Left colon (tissue), 2 donors: ENCODE measurements around the gene C11orf54. TPM values are rescaled to one million over a fixed set of nuclear protein-coding genes. Genes with fewer than 3 reads are reported as not detected.

Experiments used
- ATAC-seq: fragments of 200-7000 bp; cut with Tn5 transposase; one replicate; pipeline ENCODE4 v1.9.1; 2020; ENCODE audit warnings: mild to moderate bottlenecking, moderate library complexity
- DNase-seq, 2 donors: peaks; one replicate each; pipeline ENCODE4 v3.0.0-alpha.2; 2020
- intact Hi-C, 2 donors: fragments of 100-400 bp; cut with DNase I in 1 of 2; cut with micrococcal nuclease in 1 of 2; formaldehyde crosslinking; loops; one replicate each; pipeline versions ENCODE4 v1.11.2 to v1.14.0; 2022; cut with DNase I, micrococcal nuclease
- long read RNA-seq: library from polyadenylated mRNA; unstranded; transcript quantifications from one replicate; pipeline ENCODE4 v2.0.0, GENCODE V29; 2021
- total RNA-seq, 2 donors: library from RNA; stranded (reverse); fragmentation: NEBNext Ultra II Directional; extraction: Animal tissue kit (Norgen Biotek cat#: 25700); gene quantifications; one replicate each; pipeline ENCODE4 v1.2.1, GENCODE V29; 2021
- donor health status: DM: no; HTN: no; CAD: no.
- donor health status: DM: yes; HTN: yes; CAD: no.

C11orf54 gene
- 10 to 100 TPM; 52.7 to 61.4 TPM for total RNA-seq
- long read RNA-seq, full-length matches to known transcripts, result 136 of 156 reads
- long read RNA-seq, partial matches to known transcripts, result 2 of 156 reads
- long read RNA-seq, other reads (novel, unspliced or antisense), result 18 of 156 reads

GRCh38 chr11:93741094-93741881 is at the start of gene C11orf54, which contains the start of gene TAF1D:
Gene C11orf54 (plus strand): TSS chr11:93741672. CDS start chr11:93747394, 5,722 bp downstream.
Gene TAF1D (minus strand): TSS chr11:93741495. CDS start chr11:93739304, 2,191 bp downstream.
- intact Hi-C loops, result loop anchor here in 1 of 2 donors (5.0 kb wide), 1 partner anchor 41 kb away; the partner anchor contains the start of gene MED17
- DNase-seq (peak; percentile 98), ATAC-seq (peak; percentile 90)

GRCh38 chr11:93694109-93694508 is 47.4 kb upstream of the C11orf54 start:
- DNase-seq (no peak), ATAC-seq (no peak)
- intact Hi-C loops, result no loop called here

GRCh38 chr11:93694557-93694956 is 46.9 kb upstream of the C11orf54 start:
- no peak for DNase-seq
- intact Hi-C loops, result no loop called here
- no peak for ATAC-seq

- intact Hi-C loops, result no loop called here
- ATAC-seq (no peak), DNase-seq (no peak)
These were observed 43.9 kb upstream of the C11orf54 start for GRCh38 chr11:93697611-93698010.

GRCh38 chr11:93700830-93701229 is 40.6 kb upstream of the C11orf54 start:
- DNase-seq (no peak), ATAC-seq (no peak)
- intact Hi-C loops, result no loop called here

- intact Hi-C loops, result no loop called here
- DNase-seq (no peak), ATAC-seq (no peak)
These were observed 37.2 kb upstream of the C11orf54 start for GRCh38 chr11:93704237-93704636.

GRCh38 chr11:93710239-93710638 is 31.2 kb upstream of the C11orf54 start:
- ATAC-seq, result no peak
- no peak for DNase-seq
- intact Hi-C loops, result no loop called here

- ATAC-seq, result no peak
- intact Hi-C loops, result no loop called here
These were observed 28.8 kb upstream of the C11orf54 start for GRCh38 chr11:93712678-93713077.

GRCh38 chr11:93715797-93716396 is 25.6 kb upstream of the C11orf54 start:
- intact Hi-C loops, result no loop called here
- ATAC-seq (no peak), DNase-seq (no peak)

More at GRCh38 chr11:93712678-93713077, 28.8 kb upstream of the C11orf54 start:
- DNase-seq, result no peak

GRCh38 chr11:93717501-93717900 is 24.0 kb upstream of the C11orf54 start:
- no peak for DNase-seq
- no peak for ATAC-seq
- intact Hi-C loops, result no loop called here

GRCh38 chr11:93718057-93718563 is 23.4 kb upstream of the C11orf54 start:
- ATAC-seq (no peak), DNase-seq (no peak)
- intact Hi-C loops, result no loop called here

GRCh38 chr11:93719310-93719709 is 22.2 kb upstream of the C11orf54 start:
- no peak for ATAC-seq
- DNase-seq, result no peak
- intact Hi-C loops, result no loop called here

- ATAC-seq (no peak), DNase-seq (no peak)
- intact Hi-C loops, result no loop called here
These were observed 20.9 kb upstream of the C11orf54 start for GRCh38 chr11:93720522-93720921.

- DNase-seq (no peak), ATAC-seq (no peak)
- intact Hi-C loops, result no loop called here
These were observed 17.4 kb upstream of the C11orf54 start for GRCh38 chr11:93724089-93724488.

- DNase-seq (no peak), ATAC-seq (no peak)
- intact Hi-C loops, result no loop called here
These were observed 13.3 kb upstream of the C11orf54 start for GRCh38 chr11:93727985-93728791.

- ATAC-seq (no peak), DNase-seq (no peak)
- intact Hi-C loops, result no loop called here
These were observed 12.7 kb upstream of the C11orf54 start for GRCh38 chr11:93728792-93729128.

- no peak for ATAC-seq
These were observed 12.3 kb upstream of the C11orf54 start for GRCh38 chr11:93729129-93729616.

GRCh38 chr11:93730108-93731107 is 11.1 kb upstream of the C11orf54 start:
- DNase-seq (no peak), ATAC-seq (no peak)
- intact Hi-C loops, result no loop called here

More at GRCh38 chr11:93729129-93729616, 12.3 kb upstream of the C11orf54 start:
- no peak for DNase-seq
- intact Hi-C loops, result no loop called here
